ENCODE results near the gene TCP1.

Gene TCP1

GRCh38 chr6:159809149-159809548 is 19.7 kb upstream of the TCP1 start:
- Histone ChIP-seq H3K27me3 (no peaks in the 10 kb centered on the region), H3K9me3 (no peaks in the 10 kb centered on the region), H3K36me3 (no peaks in the 10 kb centered on the region), H3K4me1 (no peaks in the 10 kb centered on the region), H3K4me3 (ENCODE audit: low read depth, low read length) (no peak overlapping the region)
- DNase-seq: no peak
- TF ChIP-seq CTCF (IDR thresholded peaks at IDR 0.05; ENCODE audit: low read depth, low read length): no peak

- H3K4me1 ChIP-seq: no peaks in the 10 kb centered on the region
- no peaks in the 10 kb centered on the region for H3K36me3 ChIP-seq
- DNase-seq: no peak
- no peak overlapping the region for H3K4me3 ChIP-seq (ENCODE audit: low read depth, low read length)
- no peaks in the 10 kb centered on the region for H3K27me3 ChIP-seq
- TF ChIP-seq CTCF (IDR thresholded peaks at IDR 0.05; ENCODE audit: low read depth, low read length): no peak
- no peaks in the 10 kb centered on the region for H3K9me3 ChIP-seq
Observed at GRCh38 chr6:159808647-159809046, 19.2 kb upstream of the TCP1 start.

GRCh38 chr6:159807150-159807858 is 17.9 kb upstream of the TCP1 start:
- Histone ChIP-seq H3K36me3 (no peaks in the 10 kb centered on the region), H3K27me3 (no peaks in the 10 kb centered on the region), H3K4me1 (no peaks in the 10 kb centered on the region), H3K9me3 (no peaks in the 10 kb centered on the region), H3K4me3 (ENCODE audit: low read depth, low read length) (no peak overlapping the region)
- TF ChIP-seq CTCF (IDR thresholded peaks at IDR 0.05; ENCODE audit: low read depth, low read length): no peak
- no peak for DNase-seq

- no peaks in the 10 kb centered on the region for H3K4me1 ChIP-seq
- no peaks in the 10 kb centered on the region for H3K36me3 ChIP-seq
- H3K27me3 ChIP-seq: no peaks in the 10 kb centered on the region
- H3K4me3 ChIP-seq (ENCODE audit: low read depth, low read length): no peak overlapping the region
- DNase-seq: no peak
- no peaks in the 10 kb centered on the region for H3K9me3 ChIP-seq
- no peak for TF ChIP-seq CTCF (IDR thresholded peaks at IDR 0.05; ENCODE audit: low read depth, low read length)
Observed at GRCh38 chr6:159806021-159806458, 16.6 kb upstream of the TCP1 start.

DNA sequence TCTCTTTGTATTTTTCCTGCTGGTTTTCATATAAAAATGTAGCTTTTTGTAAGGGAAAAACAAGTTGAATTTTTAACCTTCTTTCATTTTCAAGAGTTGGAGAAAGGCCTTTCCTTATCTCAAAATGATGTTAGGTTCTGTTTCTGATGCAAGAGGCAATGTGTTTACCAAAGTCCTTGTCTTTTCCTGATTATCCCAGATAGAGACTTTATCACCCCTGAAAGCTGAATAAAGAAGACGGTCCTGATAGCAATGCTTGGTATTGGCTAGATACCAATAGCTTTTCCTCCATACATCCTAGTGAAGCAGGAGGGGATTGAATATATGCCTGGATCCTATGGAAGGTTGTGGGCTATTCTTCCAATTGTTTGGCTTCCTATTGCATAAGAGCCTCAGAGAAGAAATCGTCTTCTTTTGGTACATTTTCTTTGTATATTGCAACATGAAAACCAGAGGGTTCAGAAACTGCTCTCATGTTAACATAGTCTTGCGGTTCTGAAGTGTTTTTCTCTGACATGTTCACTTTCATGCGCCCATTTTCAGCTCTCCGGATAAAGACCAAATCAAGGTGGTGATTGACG is 16.1 kb upstream of the TCP1 start:
- no peaks in the 10 kb centered on the region for H3K9me3 ChIP-seq
- TF ChIP-seq CTCF (IDR thresholded peaks at IDR 0.05; ENCODE audit: low read depth, low read length): no peak
- no peak overlapping the region for H3K4me3 ChIP-seq (ENCODE audit: low read depth, low read length)
- no peak for DNase-seq
- H3K4me1 ChIP-seq: no peaks in the 10 kb centered on the region
- no peaks in the 10 kb centered on the region for H3K36me3 ChIP-seq
- no peaks in the 10 kb centered on the region for H3K27me3 ChIP-seq

DNA sequence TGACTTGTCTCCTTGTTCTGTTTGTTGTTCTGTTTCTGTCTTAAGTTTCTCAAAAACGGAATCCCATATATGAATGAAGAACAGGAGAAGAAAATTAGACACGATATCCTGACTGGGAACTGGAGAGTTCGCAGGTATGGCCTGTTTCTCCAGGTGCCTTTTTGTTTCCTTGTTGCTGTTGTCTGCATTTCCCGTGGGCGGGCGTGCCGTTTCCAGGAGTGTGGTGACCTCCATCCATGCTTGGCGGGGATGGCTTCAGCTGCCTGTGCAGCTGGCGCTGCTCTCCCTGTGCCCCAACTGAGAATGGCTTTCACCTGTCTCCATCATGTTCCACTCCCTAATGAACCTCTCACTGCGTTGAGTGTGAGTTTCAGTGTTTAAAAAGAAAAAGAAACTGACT is 15.1 kb upstream of the TCP1 start:
- no peaks in the 10 kb centered on the region for H3K27me3 ChIP-seq
- no peak for DNase-seq
- no peak for TF ChIP-seq CTCF (IDR thresholded peaks at IDR 0.05; ENCODE audit: low read depth, low read length)
- H3K36me3 ChIP-seq: no peaks in the 10 kb centered on the region
- H3K9me3 ChIP-seq: no peaks in the 10 kb centered on the region
- H3K4me3 ChIP-seq (ENCODE audit: low read depth, low read length): no peak overlapping the region
- H3K4me1 ChIP-seq: no peaks in the 10 kb centered on the region

All from BE2C (cell line).